ENCODE data around the gene RNF225.
"Not testable (repeated sequence)": the region's sequence is repeated elsewhere in the genome, so short reads cannot be mapped to it uniquely, and the experiment has no call there.

RNF225 gene

GRCh38 chr19:58387338-58388174 lies 7.9 kb upstream of the RNF225 start:
- DNase-seq = no peak

DNA sequence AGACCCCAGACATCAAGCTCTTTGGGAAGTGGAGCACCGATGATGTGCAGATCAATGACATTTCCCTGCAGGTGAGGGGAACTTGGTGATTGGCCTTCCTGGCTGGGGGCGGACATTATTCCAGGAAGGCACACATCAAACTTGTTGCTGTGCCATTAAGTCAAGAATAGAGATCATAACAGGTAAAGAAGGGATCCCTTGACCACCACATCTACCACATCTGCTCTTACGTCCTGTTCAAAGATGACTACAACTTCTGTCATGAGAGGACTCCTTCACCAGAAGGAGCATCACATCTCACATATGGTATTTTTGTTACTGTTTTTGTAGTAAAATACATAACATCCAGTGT lies 7.3 kb upstream of the RNF225 start:
- DNase-seq = no peak

GRCh38 chr19:58392945-58393724 lies 2.3 kb upstream of the RNF225 start:
- DNase-seq = no peak

- DNase-seq = no peak
These were observed 1.8 kb upstream of the RNF225 start for GRCh38 chr19:58393725-58394033.

- no peak for DNase-seq
These were observed 636 bp upstream of the RNF225 start for GRCh38 chr19:58394821-58395219.

DNA sequence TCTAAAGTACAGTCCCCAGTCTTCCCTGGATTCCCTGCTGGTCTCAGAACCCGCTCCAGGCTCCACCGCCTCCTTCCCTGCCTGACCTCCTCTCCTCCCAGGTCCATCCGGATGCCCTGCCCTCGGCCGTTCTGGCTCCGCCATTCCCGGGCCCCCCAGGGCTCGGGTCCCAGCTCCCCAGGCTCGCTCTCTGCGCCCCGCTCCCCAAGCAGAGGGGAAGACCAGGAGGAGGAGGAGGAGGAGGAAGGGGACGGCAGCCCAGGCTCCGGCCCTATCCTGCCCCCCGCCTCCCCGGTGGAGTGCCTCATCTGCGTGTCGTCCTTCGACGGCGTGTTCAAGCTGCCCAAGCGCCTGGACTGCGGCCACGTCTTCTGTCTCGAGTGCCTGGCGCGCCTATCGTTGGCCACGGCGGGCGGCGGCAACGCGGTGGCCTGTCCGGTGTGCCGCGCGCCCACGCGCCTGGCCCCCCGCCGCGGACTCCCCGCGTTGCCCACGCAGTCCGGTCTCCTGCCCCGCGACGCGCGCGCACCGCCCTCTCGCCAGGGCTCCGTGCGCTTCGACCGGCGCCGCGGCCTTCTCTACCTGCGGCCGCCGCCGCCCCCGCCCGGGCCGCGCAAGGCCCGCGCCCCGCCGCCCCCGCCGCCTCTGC lies 647 bp downstream of the RNF225 start:
- no peak for DNase-seq

- no peak for DNase-seq
These were observed 1.5 kb downstream of the RNF225 start for GRCh38 chr19:58396691-58397532.

- DNase-seq = no peak
These were observed 2.1 kb downstream of the RNF225 start for GRCh38 chr19:58397533-58398037.

DNA sequence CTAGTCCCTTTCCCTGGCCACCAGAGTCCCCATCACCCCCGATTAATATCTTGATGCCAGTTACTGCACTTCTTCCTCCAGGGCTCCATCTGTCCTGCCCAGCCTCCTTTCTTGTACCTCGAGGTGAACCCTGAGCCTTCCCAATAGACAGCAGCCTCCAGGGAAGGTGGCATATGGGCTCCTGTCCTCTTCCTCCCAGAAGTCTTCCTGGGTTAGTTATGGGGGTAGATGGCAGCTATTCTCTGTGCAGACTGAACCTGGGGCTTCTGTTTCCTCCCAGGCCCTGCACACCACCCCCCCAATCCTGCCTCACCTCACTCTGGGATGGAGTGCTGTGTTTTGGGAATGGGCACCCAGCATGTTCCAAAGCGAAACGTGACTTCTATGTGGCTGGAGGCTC lies 2.6 kb downstream of the RNF225 start:
- no peak for DNase-seq

GRCh38 chr19:58398545-58398944 lies 3.1 kb downstream of the RNF225 start:
- DNase-seq = no peak

- DNase-seq = no peak
These were observed 4.4 kb downstream of the RNF225 start for GRCh38 chr19:58399903-58400302.

DNA sequence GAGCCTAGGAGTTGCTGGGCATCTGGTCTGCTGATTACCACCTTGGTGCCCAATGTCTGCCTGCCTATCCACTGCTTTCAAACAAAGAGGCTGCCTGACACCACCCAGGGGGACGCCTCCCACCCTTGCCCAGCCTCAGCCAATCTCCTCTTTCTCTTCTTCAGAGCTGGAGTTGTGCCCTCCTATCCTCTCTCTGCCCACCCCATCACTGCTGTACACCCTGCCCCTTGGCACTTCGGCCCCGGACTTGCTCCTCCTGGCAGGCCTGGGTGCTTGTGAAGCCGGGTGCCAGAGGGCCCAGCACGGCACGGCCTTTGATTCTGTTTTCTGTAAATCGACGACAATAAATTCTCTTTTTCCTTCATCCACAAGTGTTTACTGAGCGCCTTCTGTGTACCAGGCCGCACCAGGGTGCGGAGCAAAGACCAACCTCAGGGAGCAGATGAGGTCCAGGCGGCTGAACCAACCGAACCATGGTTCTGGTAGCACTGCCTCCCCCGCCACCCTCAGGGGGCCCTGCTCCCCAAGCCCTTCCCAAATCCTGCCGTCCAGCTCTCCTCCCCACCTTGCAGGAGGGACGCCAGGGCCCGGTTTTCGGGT lies 5.0 kb downstream of the RNF225 start:
- DNase-seq = no peak

DNA sequence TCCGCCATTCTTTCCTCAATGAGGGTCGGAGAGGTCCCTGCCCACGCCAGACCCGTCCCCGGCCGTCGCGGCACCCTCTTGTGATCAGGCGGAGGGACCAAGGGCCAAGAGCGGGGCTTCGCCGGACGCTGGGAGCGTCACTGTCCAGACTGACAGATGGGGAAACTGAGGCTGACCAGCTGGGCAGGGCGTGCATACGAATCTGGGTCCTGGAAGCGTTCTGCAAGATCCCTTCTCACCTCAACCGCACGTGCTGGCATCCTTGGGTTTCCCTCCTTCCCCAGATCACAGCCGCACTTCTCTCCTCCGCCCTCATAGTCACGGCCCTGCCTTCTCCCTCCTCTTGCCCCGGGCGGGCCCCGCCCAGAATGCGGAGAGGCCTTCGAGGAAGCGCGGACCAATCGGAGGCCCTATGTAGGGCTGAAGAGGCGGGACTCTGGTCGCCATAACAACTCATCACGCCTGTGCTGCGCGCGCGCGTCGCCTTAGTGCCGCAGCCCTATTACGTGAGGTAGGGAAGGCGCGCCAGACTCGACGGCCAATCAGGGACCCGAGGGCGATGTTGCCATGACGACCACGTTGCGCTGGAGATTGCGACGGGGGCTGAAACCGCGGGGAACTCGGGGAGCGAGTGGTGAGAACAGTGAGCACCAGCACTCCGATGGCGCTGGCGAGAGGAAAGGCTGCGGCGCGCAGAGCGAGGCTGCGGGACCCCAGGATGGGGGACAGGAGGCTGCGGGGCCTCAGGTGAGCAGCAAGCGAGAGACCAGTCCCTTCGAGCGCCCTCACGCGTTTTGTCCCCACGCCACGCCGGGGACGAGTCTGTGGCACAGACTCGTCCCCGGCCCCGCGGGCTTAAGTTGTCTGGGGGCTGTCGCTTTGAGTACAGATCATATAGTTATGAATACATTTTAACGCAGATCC lies 5.7 kb downstream of the RNF225 start:
- DNase-seq = peak; percentile 100

GRCh38 chr19:58401840-58402421 lies 6.5 kb downstream of the RNF225 start:
- no peak for DNase-seq

DNA sequence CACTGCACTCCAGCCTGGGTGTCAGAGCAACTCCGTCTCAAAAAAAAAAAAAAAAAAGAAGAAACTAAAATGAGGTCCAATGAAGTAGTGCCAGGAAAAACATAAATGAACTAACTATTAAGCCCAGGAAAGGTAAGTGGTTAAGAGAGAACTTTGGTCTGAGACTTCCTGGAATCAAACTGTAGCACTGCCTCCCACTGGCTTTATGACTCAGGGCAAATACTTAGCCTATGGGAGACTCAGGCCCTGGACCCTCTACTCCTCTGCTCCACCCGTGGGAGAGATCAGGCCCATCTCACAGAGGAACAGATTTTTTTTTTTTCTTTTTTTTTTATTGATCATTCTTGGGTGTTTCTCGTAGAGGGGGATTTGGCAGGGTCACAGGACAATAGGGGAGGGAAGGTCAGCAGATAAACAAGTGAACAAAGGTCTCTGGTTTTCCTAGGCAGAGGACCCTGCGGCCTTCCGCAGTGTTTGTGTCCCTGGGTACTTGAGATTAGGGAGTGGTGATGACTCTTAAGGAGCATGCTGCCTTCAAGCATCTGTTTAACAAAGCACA lies 8.5 kb downstream of the RNF225 start:
- DNase-seq = not testable (repeated sequence)

DNA sequence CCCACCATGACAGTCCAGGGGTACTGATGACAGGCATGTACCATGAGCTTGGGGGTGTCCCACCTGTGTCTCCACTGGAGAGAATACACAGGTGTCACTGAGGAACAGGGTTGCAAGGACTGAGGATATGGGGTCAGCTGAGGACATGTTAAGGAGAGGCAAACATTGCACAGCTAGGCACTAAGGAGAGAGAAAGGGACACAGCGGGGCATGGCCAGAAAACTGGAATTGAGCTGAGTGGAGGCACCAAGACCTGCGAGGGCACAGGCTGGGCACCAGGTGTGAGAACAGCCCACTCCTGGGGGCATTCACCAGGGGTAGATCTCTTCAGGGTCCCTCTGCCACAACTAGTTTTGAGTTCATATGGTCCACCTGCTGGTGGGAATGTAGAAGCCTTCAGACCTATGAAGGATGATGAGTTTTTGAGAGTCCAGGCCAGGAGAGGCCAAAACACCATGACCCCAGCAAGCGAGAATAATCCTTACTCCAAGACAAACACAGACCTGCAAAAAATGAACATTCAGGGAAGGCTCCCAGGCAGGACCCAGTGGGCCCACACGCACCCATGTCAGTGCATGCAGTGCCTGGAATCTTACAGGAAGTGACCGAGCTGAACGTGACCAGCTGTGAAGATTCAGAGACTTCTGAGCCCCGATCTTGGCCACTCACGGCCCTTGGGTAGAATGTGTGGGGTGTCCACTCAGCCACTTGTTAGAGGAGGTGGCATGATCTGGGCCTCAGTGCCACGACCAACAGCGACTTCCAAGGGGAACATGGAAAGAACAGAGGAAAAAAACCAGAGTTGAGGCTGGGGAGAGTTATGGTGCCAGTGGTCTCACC lies 11.6 kb downstream of the RNF225 start:
- no peak for DNase-seq

GRCh38 chr19:58407658-58408151 lies 12.2 kb downstream of the RNF225 start:
- DNase-seq = no peak

GRCh38 chr19:58408152-58409009 lies 12.9 kb downstream of the RNF225 start, which contains the start of gene ZNF584:
TSS of gene ZNF584 (plus strand) at chr19:58408649. CDS start at chr19:58409148, 499 bp downstream.
- peak; percentile 95 for DNase-seq

All from CD4-positive, alpha-beta T cell treated with Interleukin-12 subunit alpha and Interleukin-12 subunit beta, for 1 hour (primary cell).